SK-N-SH (cell line): Measurements from ENCODE around the gene ATP5F1D. TPM values are rescaled to one million over a fixed set of nuclear protein-coding genes. Genes with fewer than 3 reads are reported as not detected.

Experiments
- CTCF ChIA-PET: fragments of 300-600, 350-600 bp; formaldehyde crosslinking; extraction: SDS; loops from one replicate; lab custom pipeline; 2021; lab: Yijun Ruan, JAX
- POLR2A ChIA-PET: fragments of 350-600 bp; sonication (Branson Sonifier 250); formaldehyde crosslinking; extraction: SDS; loops from one replicate; lab custom pipeline; 2020; ENCODE audit warnings: antibody characterized with exemption, inconsistent platforms; lab: Yijun Ruan, JAX
- DNase-seq: peaks from one replicate; pipeline ENCODE4 v3.0.0; 2012
- H2AFZ ChIP-seq: fragments of 200-600 bp; sonication (generic); 2 replicates; pipeline ENCODE4 v1.8.1; 2016; ENCODE audit warnings: antibody characterized with exemption, mild to moderate bottlenecking, low read depth
- H3F3A ChIP-seq: fragments of 200-600 bp; sonication (generic); replicated peaks from 2 replicates; pipeline ENCODE3; 2016; ENCODE audit warnings: antibody characterized with exemption, mild to moderate bottlenecking; ENCODE audit not compliant: insufficient read depth
- H3K27ac ChIP-seq, 2 experiments: fragments of 200-500 bp in 1 of 2; fragments of 200-600 bp in 1 of 2; sonication (Bioruptor generic) in 1 of 2; sonication (generic), shearing (Covaris generic) in 1 of 2; 2 replicates each; pipeline versions ENCODE4 v1.5.1 to v1.6.1; 2014 to 2016; ENCODE audit warnings: low read depth in 2 of 2, inconsistent platforms in 1 of 2, low read length in 1 of 2, mild to moderate bottlenecking in 1 of 2, mixed read lengths in 1 of 2
- H3K27me3 ChIP-seq: fragments of 200-600 bp; sonication (generic), shearing (Covaris generic); 2 replicates; pipeline ENCODE4 v1.6.1; 2016; ENCODE audit warnings: mixed run types; ENCODE audit not compliant: insufficient read depth
- H3K36me3 ChIP-seq, 2 experiments: fragments of 200-500 bp in 1 of 2; fragments of 200-600 bp in 1 of 2; sonication (Bioruptor generic) in 1 of 2; sonication (generic) in 1 of 2; replicated peaks in 1 of 2; 2 replicates each; pipeline versions ENCODE3 to v1.5.1; 2014 to 2016; ENCODE audit warnings: low read length in 1 of 2, mild to moderate bottlenecking in 1 of 2; ENCODE audit not compliant: insufficient read depth in 2 of 2, control insufficient read depth in 1 of 2
- H3K4me1 ChIP-seq, 2 experiments: fragments of 200-500 bp in 1 of 2; fragments of 200-600 bp in 1 of 2; sonication (Bioruptor generic) in 1 of 2; sonication (generic), shearing (Covaris generic) in 1 of 2; 2 replicates each; pipeline versions ENCODE4 v1.5.1 to v1.6.1; 2014 to 2016; ENCODE audit warnings: low read depth in 1 of 2, low read length in 1 of 2, mixed run types in 1 of 2; ENCODE audit not compliant: insufficient read depth in 2 of 2, control insufficient read depth in 1 of 2
- H3K4me2 ChIP-seq: fragments of 200-600 bp; sonication (generic), shearing (Covaris generic); 2 replicates; pipeline ENCODE4 v1.6.1; 2017; ENCODE audit warnings: mixed run types
- H3K4me3 ChIP-seq, 2 experiments: fragments of 200-500 bp in 1 of 2; fragments of 200-600 bp in 1 of 2; sonication (Bioruptor generic) in 1 of 2; sonication (generic), shearing (Covaris generic) in 1 of 2; 2 replicates each; pipeline versions ENCODE4 v1.5.1 to v1.8.1; 2014 to 2016; ENCODE audit warnings: low read depth in 2 of 2, inconsistent platforms in 1 of 2, low read length in 1 of 2, mild to moderate bottlenecking in 1 of 2, mixed read lengths in 1 of 2, moderate library complexity in 1 of 2
- H3K79me2 ChIP-seq: fragments of 200-600 bp; sonication (generic); 2 replicates; pipeline ENCODE4 v1.8.1; 2017; ENCODE audit warnings: mild to moderate bottlenecking; ENCODE audit not compliant: insufficient read depth
- H3K9ac ChIP-seq: fragments of 200-600 bp; sonication (generic); 2 replicates; pipeline ENCODE4 v1.6.1; 2017; ENCODE audit warnings: mixed run types
- H3K9me2 ChIP-seq: fragments of 200-600 bp; sonication (generic); 2 replicates; pipeline ENCODE4 v1.6.1; 2017; ENCODE audit warnings: mixed run types
- H3K9me3 ChIP-seq: fragments of 200-600 bp; sonication (generic); 2 replicates; pipeline ENCODE4 v1.6.1; 2017; ENCODE audit warnings: mixed run types, mild to moderate bottlenecking, moderate library complexity
- H4K20me1 ChIP-seq: fragments of 200-600 bp; sonication (generic); 2 replicates; pipeline ENCODE4 v1.6.1; 2017; ENCODE audit warnings: mild to moderate bottlenecking, mixed run types; ENCODE audit not compliant: insufficient read depth
- CHD2 ChIP-seq: fragments of 150-350 bp; IDR thresholded peaks from 2 replicates; pipeline ENCODE4 v1.6.1; 2018; ENCODE audit warnings: low read length; ENCODE audit not compliant: partially characterized antibody
- ELF1 ChIP-seq: IDR thresholded peaks from 2 replicates; pipeline ENCODE4 v1.4.0; 2012
- EP300 ChIP-seq, 2 experiments: IDR thresholded peaks; 2 replicates each; pipeline versions ENCODE4 v1.4.0 to v1.6.1; 2012; ENCODE audit warnings: borderline replicate concordance in 1 of 2, low read depth in 1 of 2, low read length in 1 of 2
- FOSL2 ChIP-seq: IDR thresholded peaks from 2 replicates; pipeline ENCODE4 v1.4.0; 2012; ENCODE audit warnings: low read depth, mild to moderate bottlenecking, moderate library complexity, borderline replicate concordance
- FOXJ3 ChIP-seq: sonication (generic); formaldehyde crosslinking; IDR thresholded peaks from 2 replicates; pipeline ENCODE4 v1.5.1; 2020; ENCODE audit warnings: mild to moderate bottlenecking, missing genetic modification reagents
- FOXM1 ChIP-seq: IDR thresholded peaks from 2 replicates; pipeline ENCODE4 v1.4.0; 2012; ENCODE audit warnings: low read depth, mild to moderate bottlenecking
- GABPA ChIP-seq: IDR thresholded peaks from 2 replicates; pipeline ENCODE4 v1.4.0; 2012; ENCODE audit warnings: low read depth, mild to moderate bottlenecking
- GATA2 ChIP-seq: sonication (generic); formaldehyde crosslinking; IDR thresholded peaks from 2 replicates; pipeline ENCODE4 v1.5.0; 2020; ENCODE audit warnings: mild to moderate bottlenecking, missing genetic modification reagents
- MXI1 ChIP-seq: IDR thresholded peaks from 2 replicates; pipeline ENCODE4 v1.6.1; 2012; ENCODE audit warnings: mild to moderate bottlenecking, low read depth, low read length, improper control_type of control experiment
- NFIC ChIP-seq: IDR thresholded peaks from 2 replicates; pipeline ENCODE4 v1.4.0; 2012; ENCODE audit warnings: borderline replicate concordance
- POLR2AphosphoS5 ChIP-seq: IDR thresholded peaks from 2 replicates; pipeline ENCODE4 v1.6.1; 2012; ENCODE audit warnings: low read depth, low read length
- RCOR1 ChIP-seq: fragments of 150-350 bp; IDR thresholded peaks from 2 replicates; pipeline ENCODE4 v1.6.1; 2017; ENCODE audit warnings: antibody characterized with exemption, low read length
- RXRA ChIP-seq: IDR thresholded peaks from 2 replicates; pipeline ENCODE4 v1.4.0; 2012; ENCODE audit warnings: low read depth, mild to moderate bottlenecking, borderline replicate concordance
- SMC3 ChIP-seq: IDR thresholded peaks from 2 replicates; pipeline ENCODE4 v1.6.1; 2012; ENCODE audit warnings: low read depth, low read length, improper control_type of control experiment
- TAF1 ChIP-seq: IDR thresholded peaks from 2 replicates; pipeline ENCODE4 v1.6.1; 2012; ENCODE audit warnings: low read depth, mild to moderate bottlenecking, low read length, moderate library complexity, borderline replicate concordance
- WGBS: methylation state at CpG from one replicate; pipeline ENCODE4 v1.1.6; 2017; ENCODE audit warnings: low lambda C conversion rate; 5-methylcytosine and 5-hydroxymethylcytosine counted together
- polyA plus RNA-seq, 3 experiments: library from polyadenylated mRNA; depleted of rRNA; stranded (reverse); fragments of >200 nt; gene quantifications; 2 replicates each; pipeline ENCODE4 v1.2.3, GENCODE V29; 2012
- TF ChIP-seq, protein P1 (sequence below): fragments of 200-600 bp; sonication (generic); IDR thresholded peaks from 2 replicates; pipeline ENCODE4 v1.6.1; 2017; ENCODE audit warnings: antibody characterized with exemption, mild to moderate bottlenecking, moderate library complexity
- TF ChIP-seq, protein P2 (sequence below): fragments of 150-350 bp; IDR thresholded peaks from 2 replicates; pipeline ENCODE4 v1.6.1; 2017; ENCODE audit warnings: antibody characterized with exemption, low read length, low read depth, borderline replicate concordance
- TF ChIP-seq, protein P3 (sequence below): IDR thresholded peaks from 2 replicates; pipeline ENCODE4 v1.4.0; 2012; ENCODE audit warnings: low read depth, borderline replicate concordance
- TF ChIP-seq, protein P4 (sequence below): IDR thresholded peaks from 2 replicates; pipeline ENCODE4 v1.4.0; 2012; ENCODE audit warnings: low read depth

The ATP5F1D gene
- polyA plus RNA-seq, 1 of the 3 experiments (the other 2 are of a cell fraction) = 226 TPM

DNA sequence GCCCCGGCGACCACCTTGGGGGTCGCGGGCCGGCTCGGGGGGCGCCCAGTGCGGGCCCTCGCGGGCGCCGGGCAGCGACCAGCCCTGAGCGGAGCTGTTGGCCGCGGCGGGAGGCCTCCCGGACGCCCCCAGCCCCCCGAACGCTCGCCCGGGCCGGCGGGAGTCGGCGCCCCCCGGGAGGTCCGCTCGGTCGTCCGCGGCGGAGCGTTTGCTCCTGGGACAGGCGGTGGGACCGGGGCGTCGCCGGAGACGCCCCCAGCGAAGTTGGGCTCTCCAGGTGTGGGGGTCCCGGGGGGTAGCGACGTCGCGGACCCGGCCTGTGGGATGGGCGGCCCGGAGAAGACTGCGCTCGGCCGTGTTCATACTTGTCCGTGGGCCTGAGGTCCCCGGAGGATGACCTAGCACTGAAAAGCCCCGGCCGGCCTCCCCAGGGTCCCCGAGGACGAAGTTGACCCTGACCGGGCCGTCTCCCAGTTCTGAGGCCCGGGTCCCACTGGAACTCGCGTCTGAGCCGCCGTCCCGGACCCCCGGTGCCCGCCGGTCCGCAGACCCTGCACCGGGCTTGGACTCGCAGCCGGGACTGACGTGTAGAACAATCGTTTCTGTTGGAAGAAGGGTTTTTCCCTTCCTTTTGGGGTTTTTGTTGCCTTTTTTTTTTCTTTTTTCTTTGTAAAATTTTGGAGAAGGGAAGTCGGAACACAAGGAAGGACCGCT, 35.2 kb upstream of the ATP5F1D start:
- CTCF ChIA-PET = interaction anchor here (0.6 kb wide), 1 partner anchor 55 kb away, joined by 3 read pairs; no protein-coding TSS in a partner anchor
- Histone ChIP-seq H3K9ac (peak overlapping the region; percentile 84), H2AFZ (no peak overlapping the region), H3K4me1 (peaks cover 8 to 30% of the 10 kb centered on the region in 2 experiments; a peak in 2 of 4 replicates), H3K27ac (peak overlapping the region in 1 of 2 experiments; percentile 49), H3K4me3 (peak overlapping the region; percentile 65 to 85), H3K27me3 (no peaks in the 10 kb centered on the region), H3K9me2 (no peaks in the 10 kb centered on the region), H3K4me2 (peak overlapping the region; percentile 93), H3F3A (peaks cover 27% of the 10 kb centered on the region), H3K36me3 (peaks cover 4 to 11% of the 10 kb centered on the region in 2 experiments), H3K79me2 (peaks cover 52% of the 10 kb centered on the region), H3K9me3 (no peaks in the 10 kb centered on the region), H4K20me1 (peaks cover 27% of the 10 kb centered on the region)
- POLR2A ChIA-PET = no interaction called here
- DNase-seq = peak; percentile 55
- WGBS = 4% methylated on average over 22 of the region's 78 CpGs
- no peak for TF ChIP-seq FOXM1
- no peak for TF ChIP-seq RCOR1
- TF ChIP-seq CHD2 = no peak
- no peak for TF ChIP-seq NFIC
- no peak for TF ChIP-seq FOSL2
- TF ChIP-seq, protein P1, sequence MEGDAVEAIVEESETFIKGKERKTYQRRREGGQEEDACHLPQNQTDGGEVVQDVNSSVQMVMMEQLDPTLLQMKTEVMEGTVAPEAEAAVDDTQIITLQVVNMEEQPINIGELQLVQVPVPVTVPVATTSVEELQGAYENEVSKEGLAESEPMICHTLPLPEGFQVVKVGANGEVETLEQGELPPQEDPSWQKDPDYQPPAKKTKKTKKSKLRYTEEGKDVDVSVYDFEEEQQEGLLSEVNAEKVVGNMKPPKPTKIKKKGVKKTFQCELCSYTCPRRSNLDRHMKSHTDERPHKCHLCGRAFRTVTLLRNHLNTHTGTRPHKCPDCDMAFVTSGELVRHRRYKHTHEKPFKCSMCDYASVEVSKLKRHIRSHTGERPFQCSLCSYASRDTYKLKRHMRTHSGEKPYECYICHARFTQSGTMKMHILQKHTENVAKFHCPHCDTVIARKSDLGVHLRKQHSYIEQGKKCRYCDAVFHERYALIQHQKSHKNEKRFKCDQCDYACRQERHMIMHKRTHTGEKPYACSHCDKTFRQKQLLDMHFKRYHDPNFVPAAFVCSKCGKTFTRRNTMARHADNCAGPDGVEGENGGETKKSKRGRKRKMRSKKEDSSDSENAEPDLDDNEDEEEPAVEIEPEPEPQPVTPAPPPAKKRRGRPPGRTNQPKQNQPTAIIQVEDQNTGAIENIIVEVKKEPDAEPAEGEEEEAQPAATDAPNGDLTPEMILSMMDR = no peak
- no peak for TF ChIP-seq POLR2AphosphoS5

DNA sequence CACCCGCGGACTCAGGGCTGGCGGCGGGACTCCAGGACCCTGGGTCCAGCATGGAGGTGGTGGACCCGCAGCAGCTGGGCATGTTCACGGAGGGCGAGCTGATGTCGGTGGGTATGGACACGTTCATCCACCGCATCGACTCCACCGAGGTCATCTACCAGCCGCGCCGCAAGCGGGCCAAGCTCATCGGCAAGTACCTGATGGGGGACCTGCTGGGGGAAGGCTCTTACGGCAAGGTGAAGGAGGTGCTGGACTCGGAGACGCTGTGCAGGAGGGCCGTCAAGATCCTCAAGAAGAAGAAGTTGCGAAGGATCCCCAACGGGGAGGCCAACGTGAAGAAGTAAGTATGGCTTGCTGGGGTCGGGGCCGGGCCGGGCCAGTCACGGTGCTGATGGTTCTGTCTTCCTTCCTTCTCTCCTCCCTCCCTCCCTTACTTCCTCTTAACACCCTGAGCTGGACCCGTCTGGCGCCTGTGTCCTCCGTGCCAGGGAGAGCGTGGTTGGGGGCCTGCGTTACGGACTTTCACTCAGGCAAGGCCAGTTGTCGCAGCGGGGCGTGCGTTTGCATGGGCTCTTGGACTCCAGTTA, 34.6 kb upstream of the ATP5F1D start:
- Histone ChIP-seq H3K9me2 (no peaks in the 10 kb centered on the region), H2AFZ (no peak overlapping the region), H3K36me3 (peaks cover 4 to 11% of the 10 kb centered on the region in 2 experiments), H4K20me1 (peaks cover 27% of the 10 kb centered on the region), H3K79me2 (peaks cover 58% of the 10 kb centered on the region), H3K4me3 (peak overlapping the region; percentile 65 to 85), H3F3A (peaks cover 27% of the 10 kb centered on the region), H3K27ac (peak overlapping the region; percentile 49 to 54), H3K4me2 (peak overlapping the region; percentile 93), H3K9ac (peak overlapping the region; percentile 84), H3K27me3 (no peaks in the 10 kb centered on the region), H3K4me1 (peaks cover 8 to 30% of the 10 kb centered on the region in 2 experiments; a peak in 2 of 4 replicates), H3K9me3 (no peaks in the 10 kb centered on the region)
- CTCF ChIA-PET = interaction anchor here (0.6 kb wide), 1 partner anchor 55 kb away, joined by 3 read pairs; no protein-coding TSS in a partner anchor
- POLR2A ChIA-PET = no interaction called here
- peak; percentile 67 for DNase-seq
- 5% methylated on average over 27 of the region's 38 CpGs for WGBS
- no peak for TF ChIP-seq SMC3
- no peak for TF ChIP-seq CHD2
- no peak for TF ChIP-seq EP300 (IDR thresholded peaks at IDR 0.05; ENCODE audit: borderline replicate concordance in 1 of 2, low read depth in 1 of 2, low read length in 1 of 2)
- no peak; the same call in 1 of the 2 replicates for TF ChIP-seq TAF1
- TF ChIP-seq RXRA = no peak
- TF ChIP-seq MXI1 = no peak
- no peak for TF ChIP-seq FOXJ3 (CRISPR knock-in tag)
- TF ChIP-seq, protein P2, sequence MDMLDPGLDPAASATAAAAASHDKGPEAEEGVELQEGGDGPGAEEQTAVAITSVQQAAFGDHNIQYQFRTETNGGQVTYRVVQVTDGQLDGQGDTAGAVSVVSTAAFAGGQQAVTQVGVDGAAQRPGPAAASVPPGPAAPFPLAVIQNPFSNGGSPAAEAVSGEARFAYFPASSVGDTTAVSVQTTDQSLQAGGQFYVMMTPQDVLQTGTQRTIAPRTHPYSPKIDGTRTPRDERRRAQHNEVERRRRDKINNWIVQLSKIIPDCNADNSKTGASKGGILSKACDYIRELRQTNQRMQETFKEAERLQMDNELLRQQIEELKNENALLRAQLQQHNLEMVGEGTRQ = no peak
- TF ChIP-seq, protein P3, sequence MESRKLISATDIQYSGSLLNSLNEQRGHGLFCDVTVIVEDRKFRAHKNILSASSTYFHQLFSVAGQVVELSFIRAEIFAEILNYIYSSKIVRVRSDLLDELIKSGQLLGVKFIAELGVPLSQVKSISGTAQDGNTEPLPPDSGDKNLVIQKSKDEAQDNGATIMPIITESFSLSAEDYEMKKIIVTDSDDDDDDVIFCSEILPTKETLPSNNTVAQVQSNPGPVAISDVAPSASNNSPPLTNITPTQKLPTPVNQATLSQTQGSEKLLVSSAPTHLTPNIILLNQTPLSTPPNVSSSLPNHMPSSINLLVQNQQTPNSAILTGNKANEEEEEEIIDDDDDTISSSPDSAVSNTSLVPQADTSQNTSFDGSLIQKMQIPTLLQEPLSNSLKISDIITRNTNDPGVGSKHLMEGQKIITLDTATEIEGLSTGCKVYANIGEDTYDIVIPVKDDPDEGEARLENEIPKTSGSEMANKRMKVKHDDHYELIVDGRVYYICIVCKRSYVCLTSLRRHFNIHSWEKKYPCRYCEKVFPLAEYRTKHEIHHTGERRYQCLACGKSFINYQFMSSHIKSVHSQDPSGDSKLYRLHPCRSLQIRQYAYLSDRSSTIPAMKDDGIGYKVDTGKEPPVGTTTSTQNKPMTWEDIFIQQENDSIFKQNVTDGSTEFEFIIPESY = no peak
- TF ChIP-seq, protein P4, sequence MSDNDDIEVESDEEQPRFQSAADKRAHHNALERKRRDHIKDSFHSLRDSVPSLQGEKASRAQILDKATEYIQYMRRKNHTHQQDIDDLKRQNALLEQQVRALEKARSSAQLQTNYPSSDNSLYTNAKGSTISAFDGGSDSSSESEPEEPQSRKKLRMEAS = no peak
- no peak for TF ChIP-seq RCOR1
- no peak for TF ChIP-seq NFIC
- TF ChIP-seq GATA2 (CRISPR knock-in tag) = no peak
- no peak for TF ChIP-seq FOSL2
- no peak for TF ChIP-seq GABPA
- no peak for TF ChIP-seq ELF1
